ENCODE measurements around the gene PPA1. TPM values are rescaled to one million over a fixed set of nuclear protein-coding genes. Genes with fewer than 3 reads are reported as not detected.

Gene PPA1
- total and polyA plus RNA-seq, 2 experiments from 2014 or later = 105 to 110 TPM

DNA sequence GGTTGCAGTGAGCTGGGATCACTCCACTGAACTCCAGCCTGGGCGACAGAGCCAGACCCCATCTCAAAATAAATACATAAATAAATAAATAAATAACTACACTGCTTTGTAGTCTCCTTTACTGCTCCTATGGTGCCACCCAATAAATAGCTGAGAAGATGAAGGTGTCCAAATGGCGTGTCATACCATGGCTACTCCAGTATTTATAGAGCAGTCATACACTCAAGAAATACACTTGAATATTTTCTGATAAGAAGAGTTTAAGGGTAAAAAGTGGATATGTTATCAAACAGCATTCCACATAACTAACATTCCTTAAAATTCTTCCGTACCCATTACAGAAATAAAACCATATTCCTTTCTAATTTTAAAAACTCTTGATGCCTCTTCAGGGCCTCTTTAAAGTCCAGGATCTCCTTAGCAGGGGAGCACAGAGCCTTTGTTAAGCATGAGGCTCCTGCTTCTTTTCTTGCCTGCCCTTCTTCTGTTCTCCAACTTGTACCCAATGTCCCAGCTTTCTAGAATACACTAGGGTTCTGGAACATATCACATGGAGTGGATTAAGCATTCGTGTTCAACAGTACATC lies 55.0 kb downstream of the PPA1 start:
- in situ Hi-C loops (cut with MboI) = no loop called here
- no peaks in the 10 kb centered on the region for H3K9me2 ChIP-seq (ENCODE audit: insufficient read depth)
- no peaks in the 10 kb centered on the region for H3K4me1 ChIP-seq (ENCODE audit: insufficient read depth)
- DNase-seq = no peak
- no peaks in the 10 kb centered on the region for H3K27me3 ChIP-seq (replicated peaks; ENCODE audit: insufficient read depth)
- H3K4me3 ChIP-seq = no peak overlapping the region
- no peaks in the 10 kb centered on the region for H4K20me1 ChIP-seq (ENCODE audit: insufficient read depth)
- no peaks in the 10 kb centered on the region for H3K36me3 ChIP-seq (ENCODE audit: low read depth)
- no peaks in the 10 kb centered on the region for H3F3A ChIP-seq (ENCODE audit: insufficient read depth)
- no peaks in the 10 kb centered on the region for H3K79me2 ChIP-seq (ENCODE audit: insufficient read depth)
- H3K9ac ChIP-seq = no peak overlapping the region
- H3K9me3 ChIP-seq (ENCODE audit: low read depth) = no peaks in the 10 kb centered on the region
- H3K27ac ChIP-seq = no peak overlapping the region
- no peak for TF ChIP-seq EZH2phosphoT487 (IDR thresholded peaks at IDR 0.05; ENCODE audit: insufficient read depth, low read depth)
- TF ChIP-seq EZH2 (IDR thresholded peaks at IDR 0.05; ENCODE audit: insufficient read depth, poor library complexity, severe bottlenecking) = no peak
- no peak overlapping the region for H3K4me2 ChIP-seq (ENCODE audit: unreplicated experiment)
- H2AFZ ChIP-seq = no peak overlapping the region
- WGBS, 2 experiments (ENCODE audit: low coverage in 1 of 2, low lambda C conversion rate in 2 of 2, missing lambda C conversion rate in 2 of 2) = 55 to 63% methylated on average over 4 of the region's 4 CpGs

DNA sequence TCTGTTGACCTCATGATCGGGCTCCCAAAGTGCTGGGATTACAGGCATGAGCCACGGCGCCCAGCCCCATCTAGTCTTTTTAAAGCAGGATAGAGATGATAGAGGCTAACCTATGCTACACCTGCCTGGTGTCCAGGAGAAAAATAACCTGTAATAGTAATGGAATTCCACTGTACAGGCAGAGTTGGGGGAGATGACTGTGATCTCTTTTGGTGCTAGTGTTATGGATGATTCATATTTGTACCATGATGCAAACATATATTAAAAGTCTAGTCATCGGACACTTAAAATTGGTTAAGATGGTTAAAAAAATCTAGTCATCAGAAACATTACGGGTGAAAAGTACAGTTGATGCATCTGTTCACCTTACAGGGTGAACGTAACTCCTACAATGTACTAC lies 56.8 kb downstream of the PPA1 start:
- no peaks in the 10 kb centered on the region for H3K9me3 ChIP-seq (ENCODE audit: low read depth)
- no peak overlapping the region for H3K27ac ChIP-seq
- H4K20me1 ChIP-seq (ENCODE audit: insufficient read depth) = no peaks in the 10 kb centered on the region
- peak; percentile 27 for DNase-seq
- no peak overlapping the region for H3K4me3 ChIP-seq
- no peaks in the 10 kb centered on the region for H3K36me3 ChIP-seq (ENCODE audit: low read depth)
- in situ Hi-C loops (cut with MboI) = no loop called here
- H3K79me2 ChIP-seq (ENCODE audit: insufficient read depth) = peaks cover under 1% of the 10 kb centered on the region; the same call in 1 of the 2 replicates
- H3F3A ChIP-seq (ENCODE audit: insufficient read depth) = peaks cover 1% of the 10 kb centered on the region; the same call in 1 of the 2 replicates
- WGBS, 2 experiments (ENCODE audit: low coverage in 1 of 2, low lambda C conversion rate in 2 of 2, missing lambda C conversion rate in 2 of 2) = 70 to 73% methylated on average over 6 of the region's 6 CpGs
- no peak overlapping the region for H3K9ac ChIP-seq
- no peaks in the 10 kb centered on the region for H3K4me1 ChIP-seq (ENCODE audit: insufficient read depth)
- no peaks in the 10 kb centered on the region for H3K9me2 ChIP-seq (ENCODE audit: insufficient read depth)
- no peak overlapping the region for H3K4me2 ChIP-seq (ENCODE audit: unreplicated experiment)
- no peak overlapping the region for H2AFZ ChIP-seq
- TF ChIP-seq EZH2 (IDR thresholded peaks at IDR 0.05; ENCODE audit: insufficient read depth, poor library complexity, severe bottlenecking) (no peak), EZH2phosphoT487 (IDR thresholded peaks at IDR 0.05; ENCODE audit: insufficient read depth, low read depth) (no peak)
- no peaks in the 10 kb centered on the region for H3K27me3 ChIP-seq (replicated peaks; ENCODE audit: insufficient read depth)

DNA sequence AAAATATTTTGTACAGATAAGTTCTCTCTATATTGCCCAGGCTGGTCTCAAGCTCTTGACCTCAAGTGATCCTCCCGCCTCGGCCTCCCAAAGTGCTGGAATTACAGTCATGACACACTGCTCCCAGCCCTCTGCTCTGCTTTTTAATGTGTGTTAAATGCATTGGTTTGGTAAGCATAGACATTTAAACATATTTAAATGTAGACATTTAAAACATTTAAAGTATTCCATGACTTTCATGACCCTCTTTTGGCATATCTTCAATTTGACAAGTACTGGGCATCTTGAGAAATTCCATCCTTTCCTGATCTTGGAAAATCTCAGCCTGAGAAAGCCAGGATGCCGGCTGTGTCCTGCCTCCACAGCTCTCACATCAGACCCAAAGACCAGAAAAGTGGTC lies 57.7 kb downstream of the PPA1 start:
- Histone ChIP-seq H3K27ac (no peak overlapping the region), H4K20me1 (ENCODE audit: insufficient read depth) (no peaks in the 10 kb centered on the region), H3K9me3 (ENCODE audit: low read depth) (no peaks in the 10 kb centered on the region), H3K9ac (no peak overlapping the region), H3K4me2 (ENCODE audit: unreplicated experiment) (no peak overlapping the region), H3K9me2 (ENCODE audit: insufficient read depth) (no peaks in the 10 kb centered on the region), H3K36me3 (ENCODE audit: low read depth) (no peaks in the 10 kb centered on the region), H2AFZ (no peak overlapping the region), H3K4me1 (ENCODE audit: insufficient read depth) (no peaks in the 10 kb centered on the region), H3F3A (ENCODE audit: insufficient read depth) (peaks cover 6% of the 10 kb centered on the region), H3K79me2 (ENCODE audit: insufficient read depth) (peaks cover 5% of the 10 kb centered on the region), H3K27me3 (replicated peaks; ENCODE audit: insufficient read depth) (no peaks in the 10 kb centered on the region), H3K4me3 (no peak overlapping the region)
- TF ChIP-seq EZH2phosphoT487 (IDR thresholded peaks at IDR 0.05; ENCODE audit: insufficient read depth, low read depth) (no peak), EZH2 (IDR thresholded peaks at IDR 0.05; ENCODE audit: insufficient read depth, poor library complexity, severe bottlenecking) (no peak)
- in situ Hi-C loops (cut with MboI) = no loop called here
- DNase-seq = no peak
- WGBS, 2 experiments (ENCODE audit: low coverage in 1 of 2, low lambda C conversion rate in 2 of 2, missing lambda C conversion rate in 2 of 2) = 76 to 80% methylated on average over 3 of the region's 3 CpGs

DNA sequence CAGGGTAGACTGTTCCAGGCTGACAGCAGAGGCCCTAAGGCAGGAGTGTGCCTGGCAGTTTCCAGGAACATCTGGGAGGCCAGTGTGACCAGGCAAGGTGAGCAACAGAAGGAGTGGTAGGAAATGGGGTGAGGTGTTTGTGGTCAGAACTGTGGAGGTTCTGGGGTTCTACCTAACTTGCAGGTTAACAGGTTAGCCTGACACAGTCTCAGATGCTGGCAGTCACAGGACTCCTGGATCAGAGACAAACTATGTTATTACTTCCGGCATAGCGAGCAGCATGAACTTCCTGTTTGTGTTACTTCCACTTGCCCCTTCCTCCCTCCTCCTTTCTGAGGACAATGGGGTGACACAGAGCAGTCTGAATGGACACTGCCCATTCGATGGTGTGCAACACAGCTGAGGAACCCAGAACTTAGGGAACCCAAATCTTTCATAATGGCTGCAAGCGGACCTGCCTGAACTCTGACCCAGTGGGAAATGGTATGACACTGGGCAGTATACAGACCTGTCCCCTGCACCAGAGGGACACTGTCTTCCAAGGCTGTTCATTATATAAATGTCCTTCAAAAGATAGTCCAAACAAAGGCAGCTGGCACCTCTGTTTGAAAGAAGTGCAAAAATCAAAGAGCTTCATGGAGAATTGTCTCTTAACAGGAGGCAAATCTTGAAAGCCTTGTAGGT lies 59.0 kb downstream of the PPA1 start:
- Histone ChIP-seq H3K79me2 (ENCODE audit: insufficient read depth) (peaks cover 17% of the 10 kb centered on the region), H3F3A (ENCODE audit: insufficient read depth) (peaks cover 6% of the 10 kb centered on the region), H3K4me3 (no peak overlapping the region), H3K36me3 (ENCODE audit: low read depth) (no peaks in the 10 kb centered on the region), H3K4me1 (ENCODE audit: insufficient read depth) (no peaks in the 10 kb centered on the region), H3K27ac (no peak overlapping the region), H2AFZ (peak overlapping the region; percentile 71), H3K27me3 (replicated peaks; ENCODE audit: insufficient read depth) (no peaks in the 10 kb centered on the region), H4K20me1 (ENCODE audit: insufficient read depth) (no peaks in the 10 kb centered on the region), H3K9me2 (ENCODE audit: insufficient read depth) (no peaks in the 10 kb centered on the region), H3K4me2 (ENCODE audit: unreplicated experiment) (no peak overlapping the region), H3K9me3 (ENCODE audit: low read depth) (no peaks in the 10 kb centered on the region), H3K9ac (no peak overlapping the region)
- DNase-seq = no peak
- 38 to 44% methylated on average over 4 of the region's 4 CpGs for WGBS, 2 experiments (ENCODE audit: low coverage in 1 of 2, low lambda C conversion rate in 2 of 2, missing lambda C conversion rate in 2 of 2)
- in situ Hi-C loops (cut with MboI) = no loop called here
- TF ChIP-seq EZH2 (IDR thresholded peaks at IDR 0.05; ENCODE audit: insufficient read depth, poor library complexity, severe bottlenecking) = no peak
- TF ChIP-seq EZH2phosphoT487 (IDR thresholded peaks at IDR 0.05; ENCODE audit: insufficient read depth, low read depth) = no peak

Measured in GM23248 (cell line).